ENCODE measurements around the gene BCAS1.
"Not testable (repeated sequence)": the region's sequence is repeated elsewhere in the genome, so short reads cannot be mapped to it uniquely, and the experiment has no call there.

Gene BCAS1

GRCh38 chr20:53935344-53936084, 134.9 kb downstream of the BCAS1 start:
- H4K8ac ChIP-seq (ENCODE audit: low read depth, low read length): no peak overlapping the region
- no peak overlapping the region for H3K9ac ChIP-seq (ENCODE audit: low read length)
- no peak overlapping the region for H2BK15ac ChIP-seq (replicated peaks; ENCODE audit: low read depth)
- H3K27ac ChIP-seq (ENCODE audit: low read depth, low read length): peak overlapping the region; percentile 93
- peaks cover 23% of the 10 kb centered on the region for H3K4me1 ChIP-seq (ENCODE audit: control insufficient read depth, low read depth, low read length)
- peak overlapping the region; percentile 91 for H2AK5ac ChIP-seq (ENCODE audit: low read length)
- WGBS (ENCODE audit: extremely low coverage, insufficient coverage, low lambda C conversion rate): no CpG with 5 or more reads among the region's 5 CpGs
- peak overlapping the region; percentile 62 for H3K18ac ChIP-seq (ENCODE audit: low read length)
- H3K4ac ChIP-seq (ENCODE audit: low read depth, low read length): peak overlapping the region; percentile 71
- no peak overlapping the region for H3K23ac ChIP-seq (ENCODE audit: low read length)
- H3K36me3 ChIP-seq (ENCODE audit: control insufficient read depth, insufficient read depth, low read length): no peaks in the 10 kb centered on the region
- peak overlapping the region; percentile 95 for H2BK5ac ChIP-seq (ENCODE audit: low read length)
- H2BK120ac ChIP-seq (ENCODE audit: low read depth, low read length): peak overlapping the region; percentile 67
- H3K79me2 ChIP-seq (ENCODE audit: control insufficient read depth, insufficient read depth, low read length): no peaks in the 10 kb centered on the region
- H3K27me3 ChIP-seq (ENCODE audit: insufficient read depth, low read length, poor library complexity): no peaks in the 10 kb centered on the region
- peak; percentile 76 for DNase-seq
- no peaks in the 10 kb centered on the region for H3K79me1 ChIP-seq (ENCODE audit: low read length)
- no peak overlapping the region for H3K4me3 ChIP-seq (ENCODE audit: low read length)
- no peak overlapping the region for H3K4me2 ChIP-seq (ENCODE audit: low read length)
- peak overlapping the region; percentile 73 for H3K56ac ChIP-seq (ENCODE audit: low read length)
- H4K5ac ChIP-seq (ENCODE audit: low read length): no peak overlapping the region

- Histone ChIP-seq H3K4ac (ENCODE audit: low read depth, low read length) (peak overlapping the region; percentile 71), H3K9ac (ENCODE audit: low read length) (peak overlapping the region; percentile 8), H4K8ac (ENCODE audit: low read depth, low read length) (no peak overlapping the region), H4K5ac (ENCODE audit: low read length) (no peak overlapping the region), H3K79me2 (ENCODE audit: control insufficient read depth, insufficient read depth, low read length) (no peaks in the 10 kb centered on the region), H2BK5ac (ENCODE audit: low read length) (peak overlapping the region; percentile 95), H3K23ac (ENCODE audit: low read length) (no peak overlapping the region), H3K4me2 (ENCODE audit: low read length) (no peak overlapping the region), H3K79me1 (ENCODE audit: low read length) (no peaks in the 10 kb centered on the region), H3K4me1 (ENCODE audit: control insufficient read depth, low read depth, low read length) (peaks cover 22% of the 10 kb centered on the region), H2AK5ac (ENCODE audit: low read length) (peak overlapping the region; percentile 91), H3K27me3 (ENCODE audit: insufficient read depth, low read length, poor library complexity) (no peaks in the 10 kb centered on the region), H3K56ac (ENCODE audit: low read length) (peak overlapping the region; percentile 73), H3K27ac (ENCODE audit: low read depth, low read length) (peak overlapping the region; percentile 93), H3K36me3 (ENCODE audit: control insufficient read depth, insufficient read depth, low read length) (no peaks in the 10 kb centered on the region), H3K4me3 (ENCODE audit: low read length) (no peak overlapping the region), H2BK15ac (replicated peaks; ENCODE audit: low read depth) (peak overlapping the region; percentile 25), H2BK120ac (ENCODE audit: low read depth, low read length) (no peak overlapping the region), H3K18ac (ENCODE audit: low read length) (peak overlapping the region; percentile 91)
- no CpG with 5 or more reads among the region's 6 CpGs for WGBS (ENCODE audit: extremely low coverage, insufficient coverage, low lambda C conversion rate)
- DNase-seq: peak; percentile 91
Measured at GRCh38 chr20:53934421-53935343, 135.7 kb downstream of the BCAS1 start.

DNA sequence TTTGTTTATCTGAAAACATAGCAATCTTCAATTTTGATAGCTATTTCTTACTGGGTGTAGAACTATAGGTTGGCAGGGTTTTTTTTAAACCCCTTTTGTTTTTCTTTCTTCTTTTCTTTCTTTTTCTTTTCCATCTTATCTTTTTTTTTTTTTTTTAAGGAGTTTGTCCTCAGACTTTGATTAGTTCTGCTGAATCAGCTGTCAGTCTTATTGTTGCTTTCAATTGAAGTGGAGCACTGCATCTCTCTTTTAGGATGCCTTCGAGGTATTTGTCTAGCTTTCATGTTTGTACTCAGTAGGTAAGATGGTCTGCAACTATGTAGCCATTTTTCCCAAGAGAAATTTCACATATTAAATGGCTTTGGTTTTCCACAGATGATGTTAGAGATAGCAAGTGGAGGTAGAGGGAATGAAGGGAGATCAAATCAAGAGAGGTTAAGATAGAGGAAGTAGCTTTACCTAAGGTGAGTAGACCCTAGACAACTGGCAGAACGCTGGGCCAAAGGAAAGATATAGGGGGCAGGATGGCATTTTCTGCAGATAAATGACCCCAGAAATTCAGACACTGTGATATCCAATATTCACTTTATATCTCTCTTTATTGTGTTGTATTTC, 137.1 kb downstream of the BCAS1 start:
- Histone ChIP-seq H4K5ac (ENCODE audit: low read length) (no peak overlapping the region), H2AK5ac (ENCODE audit: low read length) (no peak overlapping the region), H3K4me2 (ENCODE audit: low read length) (no peak overlapping the region), H3K18ac (ENCODE audit: low read length) (no peak overlapping the region), H3K23ac (ENCODE audit: low read length) (no peak overlapping the region), H3K79me1 (ENCODE audit: low read length) (no peaks in the 10 kb centered on the region), H2BK15ac (replicated peaks; ENCODE audit: low read depth) (peak overlapping the region; percentile 45), H3K27me3 (ENCODE audit: insufficient read depth, low read length, poor library complexity) (no peaks in the 10 kb centered on the region), H2BK5ac (ENCODE audit: low read length) (no peak overlapping the region), H3K36me3 (ENCODE audit: control insufficient read depth, insufficient read depth, low read length) (no peaks in the 10 kb centered on the region), H3K27ac (ENCODE audit: low read depth, low read length) (no peak overlapping the region), H3K4me3 (ENCODE audit: low read length) (no peak overlapping the region), H2BK120ac (ENCODE audit: low read depth, low read length) (no peak overlapping the region), H3K79me2 (ENCODE audit: control insufficient read depth, insufficient read depth, low read length) (no peaks in the 10 kb centered on the region), H3K56ac (ENCODE audit: low read length) (no peak overlapping the region), H3K9ac (ENCODE audit: low read length) (no peak overlapping the region), H3K4ac (ENCODE audit: low read depth, low read length) (no peak overlapping the region), H4K8ac (ENCODE audit: low read depth, low read length) (no peak overlapping the region), H3K4me1 (ENCODE audit: control insufficient read depth, low read depth, low read length) (peaks cover 12% of the 10 kb centered on the region)
- WGBS (ENCODE audit: extremely low coverage, insufficient coverage, low lambda C conversion rate): no CpG with 5 or more reads among the region's 2 CpGs
- DNase-seq: no peak

DNA sequence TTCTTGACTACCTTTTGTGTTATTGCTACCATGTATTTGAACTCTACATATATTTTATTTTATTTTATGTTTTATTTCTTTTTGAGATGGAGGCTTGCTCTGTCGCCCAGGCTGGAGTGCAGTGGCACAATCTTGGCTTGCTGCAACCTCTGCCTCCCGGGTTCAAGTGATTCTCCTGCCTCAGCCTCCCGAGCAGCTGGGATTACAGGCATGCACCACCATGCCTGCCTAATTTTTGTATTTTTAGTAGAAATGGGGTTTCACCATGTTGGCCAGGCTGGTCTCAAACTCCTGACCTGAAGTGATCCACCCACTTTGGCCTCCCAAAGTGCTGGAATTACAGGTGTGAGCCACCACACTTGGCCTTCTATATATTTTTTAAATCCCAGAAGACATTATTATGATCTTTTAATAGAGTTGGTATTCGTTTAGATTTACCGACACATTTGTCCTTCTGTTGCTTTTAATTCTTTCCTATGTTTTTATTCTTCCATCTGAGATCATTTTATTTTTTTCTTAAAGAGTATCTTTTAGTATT, 137.7 kb downstream of the BCAS1 start:
- not testable (repeated sequence) for H3K27ac ChIP-seq (ENCODE audit: low read depth, low read length); H3K56ac ChIP-seq (ENCODE audit: low read length); H3K27me3 ChIP-seq (ENCODE audit: insufficient read depth, low read length, poor library complexity); H4K8ac ChIP-seq (ENCODE audit: low read depth, low read length); H3K79me1 ChIP-seq (ENCODE audit: low read length); H3K23ac ChIP-seq (ENCODE audit: low read length); H3K79me2 ChIP-seq (ENCODE audit: control insufficient read depth, insufficient read depth, low read length); H2AK5ac ChIP-seq (ENCODE audit: low read length); H4K5ac ChIP-seq (ENCODE audit: low read length); H3K4ac ChIP-seq (ENCODE audit: low read depth, low read length); H2BK5ac ChIP-seq (ENCODE audit: low read length); H3K18ac ChIP-seq (ENCODE audit: low read length); DNase-seq; H2BK120ac ChIP-seq (ENCODE audit: low read depth, low read length); H3K4me2 ChIP-seq (ENCODE audit: low read length); H3K9ac ChIP-seq (ENCODE audit: low read length); H2BK15ac ChIP-seq (replicated peaks; ENCODE audit: low read depth); H3K4me3 ChIP-seq (ENCODE audit: low read length); H3K36me3 ChIP-seq (ENCODE audit: control insufficient read depth, insufficient read depth, low read length)
- no CpG with 5 or more reads among the region's 5 CpGs for WGBS (ENCODE audit: extremely low coverage, insufficient coverage, low lambda C conversion rate)
- H3K4me1 ChIP-seq (ENCODE audit: control insufficient read depth, low read depth, low read length): peaks cover 11% of the 10 kb centered on the region

- H3K79me1 ChIP-seq (ENCODE audit: low read length): no peaks in the 10 kb centered on the region
- no peak overlapping the region for H2BK120ac ChIP-seq (ENCODE audit: low read depth, low read length)
- WGBS (ENCODE audit: extremely low coverage, insufficient coverage, low lambda C conversion rate): no CpG with 5 or more reads among the region's 1 CpG
- H3K79me2 ChIP-seq (ENCODE audit: control insufficient read depth, insufficient read depth, low read length): no peaks in the 10 kb centered on the region
- no peak overlapping the region for H3K4me3 ChIP-seq (ENCODE audit: low read length)
- peaks cover 11% of the 10 kb centered on the region for H3K4me1 ChIP-seq (ENCODE audit: control insufficient read depth, low read depth, low read length)
- no peak overlapping the region for H3K9ac ChIP-seq (ENCODE audit: low read length)
- no peak overlapping the region for H3K56ac ChIP-seq (ENCODE audit: low read length)
- no peak overlapping the region for H3K4me2 ChIP-seq (ENCODE audit: low read length)
- no peaks in the 10 kb centered on the region for H3K36me3 ChIP-seq (ENCODE audit: control insufficient read depth, insufficient read depth, low read length)
- no peak for DNase-seq
- H3K23ac ChIP-seq (ENCODE audit: low read length): no peak overlapping the region
- H4K5ac ChIP-seq (ENCODE audit: low read length): no peak overlapping the region
- no peak overlapping the region for H2BK5ac ChIP-seq (ENCODE audit: low read length)
- no peak overlapping the region for H4K8ac ChIP-seq (ENCODE audit: low read depth, low read length)
- H3K18ac ChIP-seq (ENCODE audit: low read length): no peak overlapping the region
- H2BK15ac ChIP-seq (replicated peaks; ENCODE audit: low read depth): no peak overlapping the region
- no peak overlapping the region for H3K27ac ChIP-seq (ENCODE audit: low read depth, low read length)
- H3K4ac ChIP-seq (ENCODE audit: low read depth, low read length): no peak overlapping the region
- no peaks in the 10 kb centered on the region for H3K27me3 ChIP-seq (ENCODE audit: insufficient read depth, low read length, poor library complexity)
- H2AK5ac ChIP-seq (ENCODE audit: low read length): no peak overlapping the region
Measured at GRCh38 chr20:53931597-53931996, 138.8 kb downstream of the BCAS1 start.
